GM18526 (cell line): ENCODE data around the gene SPOCD1.

ENCODE experiments used
- POLR2A ChIP-seq: IDR thresholded peaks from 3 replicates; pipeline ENCODE4 v1.6.1; 2011; ENCODE audit not compliant: insufficient read length; ENCODE audit errors: extremely low read depth

Gene SPOCD1

DNA sequence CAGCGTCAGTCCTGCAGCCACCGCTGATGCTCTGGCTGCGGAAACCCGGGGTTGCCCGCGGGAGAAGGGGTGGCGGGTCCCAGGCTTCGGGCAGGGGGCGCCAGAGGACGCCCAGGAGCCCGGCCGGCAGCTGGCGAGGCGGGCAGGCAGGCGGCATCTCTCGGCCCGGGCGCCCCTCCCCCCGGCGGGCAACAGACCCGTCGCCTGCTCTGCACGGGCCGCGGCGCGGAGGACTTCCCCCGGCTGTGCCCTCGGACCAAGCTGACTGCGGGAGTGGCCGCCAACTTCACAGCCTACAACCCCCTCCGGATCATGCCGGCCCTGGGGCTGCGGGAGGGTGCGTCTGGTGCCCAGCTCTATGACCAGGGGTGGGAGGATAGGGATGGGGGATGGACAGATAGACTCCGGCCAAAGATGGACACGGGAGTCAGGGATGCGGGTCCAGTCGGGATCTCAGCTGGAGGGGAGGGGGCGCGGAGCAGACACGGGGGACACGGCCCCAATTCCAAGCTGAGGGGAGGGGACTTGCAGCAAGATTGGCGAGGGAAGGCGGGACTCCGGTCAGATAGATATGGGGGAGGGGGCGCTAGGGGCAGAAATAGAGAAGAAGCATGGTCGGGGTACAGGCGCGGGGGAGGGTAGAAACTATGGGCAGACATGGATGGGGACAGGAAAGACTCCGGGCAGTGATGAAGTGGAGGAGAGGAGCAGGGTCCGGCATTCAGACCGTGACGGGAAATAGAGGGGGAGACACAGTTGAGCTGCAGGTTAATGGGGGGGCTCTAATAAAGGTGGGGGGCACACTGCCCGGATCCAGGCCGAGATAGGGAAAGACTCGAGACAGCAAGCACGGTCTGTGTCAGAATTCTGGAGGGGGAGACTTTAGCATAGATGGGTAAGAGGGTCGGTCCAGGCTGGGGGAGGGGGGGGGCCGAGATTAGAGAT lies 52.8 kb downstream of the SPOCD1 start:
- no peak for TF ChIP-seq POLR2A

DNA sequence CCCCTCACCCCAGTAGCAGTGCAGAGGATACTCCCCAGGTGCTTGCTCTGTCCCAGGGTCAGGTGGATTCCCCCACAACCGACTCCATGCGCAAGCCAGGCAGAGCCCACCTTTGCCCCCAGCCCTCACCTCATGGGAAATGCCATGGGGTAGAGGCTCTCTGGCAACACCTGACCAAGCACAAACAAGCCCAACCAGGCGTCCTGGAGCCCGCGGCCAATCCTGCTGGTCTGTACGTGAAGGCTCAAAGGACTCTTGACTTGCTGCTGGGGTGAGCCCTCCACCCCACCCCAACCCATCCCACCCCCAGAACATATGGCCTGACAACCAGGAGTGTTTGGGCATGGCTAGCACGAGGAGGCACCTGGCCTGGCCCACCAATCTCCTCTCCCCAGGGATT lies 53.5 kb downstream of the SPOCD1 start:
- TF ChIP-seq POLR2A, result no peak

DNA sequence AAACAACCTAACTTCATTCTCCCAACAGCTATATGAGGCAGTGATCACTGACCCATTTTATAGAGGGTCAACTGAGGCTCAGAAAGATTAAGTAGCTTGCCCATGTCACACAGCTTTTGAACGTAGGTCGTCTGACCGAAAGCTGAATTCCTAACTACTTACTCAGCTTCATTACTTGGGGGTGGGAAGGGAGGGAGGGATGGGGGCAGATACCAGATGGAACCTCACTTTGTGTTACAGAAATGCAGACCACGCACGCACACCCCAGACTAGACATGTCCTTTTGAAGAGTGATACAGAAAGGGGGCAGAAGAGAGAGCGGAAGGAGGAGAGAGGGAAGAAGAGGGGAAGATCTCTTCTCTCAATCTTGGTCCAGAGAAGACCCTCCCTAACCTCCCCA lies 53.9 kb downstream of the SPOCD1 start:
- TF ChIP-seq POLR2A, result no peak

- TF ChIP-seq POLR2A, result no peak
Observed at GRCh38 chr1:31760471-31761470, 55.1 kb downstream of the SPOCD1 start.

DNA sequence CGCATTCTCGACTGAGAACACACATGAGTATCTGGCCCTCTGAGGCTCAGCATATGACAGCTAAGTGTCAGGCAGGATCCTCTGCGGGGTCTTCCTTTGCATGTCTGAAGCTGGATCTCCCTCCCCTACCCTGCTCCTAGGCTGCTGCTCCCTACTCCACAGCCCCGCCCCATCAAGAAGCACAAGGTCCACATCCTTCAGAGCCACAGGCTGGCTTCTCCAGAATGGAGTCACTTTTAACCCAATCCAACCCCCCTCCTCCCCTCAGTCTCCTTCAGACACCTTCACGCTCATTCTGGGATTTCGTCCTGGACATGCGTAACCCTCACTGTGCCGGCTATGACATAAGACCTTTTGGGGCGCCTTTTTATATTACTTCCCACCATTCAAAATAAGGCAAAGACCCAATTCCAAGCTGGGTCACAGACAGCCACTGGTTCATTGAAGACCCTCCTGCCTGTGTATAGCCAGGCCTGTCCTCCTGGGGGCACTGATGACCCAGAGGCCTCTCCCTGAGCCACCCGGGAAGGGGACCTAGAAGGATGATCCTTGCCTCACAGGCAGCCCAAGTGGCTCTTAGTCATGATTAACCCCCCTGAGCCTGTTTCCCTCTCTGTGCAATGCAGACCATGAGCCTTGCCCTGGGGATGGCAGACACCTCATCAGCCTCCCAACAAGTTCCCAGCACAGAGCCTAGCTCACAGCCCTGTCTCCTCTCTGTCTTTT lies 56.4 kb downstream of the SPOCD1 start:
- TF ChIP-seq POLR2A, result no peak

DNA sequence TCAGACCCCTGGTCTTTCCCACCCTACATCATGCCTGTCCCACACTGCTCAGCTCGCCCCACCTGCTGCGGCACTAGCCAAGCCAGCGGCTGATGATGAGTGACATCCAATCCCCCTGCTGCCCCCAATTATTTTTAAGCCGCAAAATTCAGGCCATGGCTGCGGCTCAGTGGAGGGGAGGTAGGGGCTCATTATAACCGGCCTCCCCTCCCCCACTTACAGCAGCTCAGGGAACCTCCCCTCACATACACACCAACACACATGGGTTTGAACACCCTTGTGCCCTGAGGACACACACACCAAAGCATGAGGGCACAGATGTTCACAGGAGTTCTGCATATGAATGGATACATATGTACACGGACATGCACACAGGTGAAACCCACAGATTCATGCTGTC lies 57.0 kb downstream of the SPOCD1 start:
- no peak for TF ChIP-seq POLR2A

DNA sequence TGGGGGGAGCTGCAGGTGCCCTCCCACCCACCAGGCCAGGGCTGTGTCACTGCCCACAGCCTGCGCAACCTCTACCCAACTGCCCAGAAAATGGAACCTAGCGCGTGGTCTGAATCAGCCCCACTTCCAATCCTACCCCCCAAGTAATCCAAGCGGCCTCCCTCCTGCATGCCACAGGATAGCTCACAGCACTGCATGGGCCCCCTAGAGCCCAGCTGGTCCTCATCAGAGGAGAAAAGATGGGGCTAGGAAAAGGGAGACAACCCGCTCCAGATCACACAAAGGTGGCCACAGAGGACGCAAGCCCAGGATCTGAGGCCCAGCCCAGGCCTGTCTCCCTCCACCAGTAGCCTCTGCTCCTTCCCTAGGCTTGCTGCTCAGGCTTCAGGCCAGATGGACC lies 57.8 kb downstream of the SPOCD1 start:
- TF ChIP-seq POLR2A, result no peak

GRCh38 chr1:31757204-31757679 lies 58.6 kb downstream of the SPOCD1 start:
- TF ChIP-seq POLR2A, result no peak

DNA sequence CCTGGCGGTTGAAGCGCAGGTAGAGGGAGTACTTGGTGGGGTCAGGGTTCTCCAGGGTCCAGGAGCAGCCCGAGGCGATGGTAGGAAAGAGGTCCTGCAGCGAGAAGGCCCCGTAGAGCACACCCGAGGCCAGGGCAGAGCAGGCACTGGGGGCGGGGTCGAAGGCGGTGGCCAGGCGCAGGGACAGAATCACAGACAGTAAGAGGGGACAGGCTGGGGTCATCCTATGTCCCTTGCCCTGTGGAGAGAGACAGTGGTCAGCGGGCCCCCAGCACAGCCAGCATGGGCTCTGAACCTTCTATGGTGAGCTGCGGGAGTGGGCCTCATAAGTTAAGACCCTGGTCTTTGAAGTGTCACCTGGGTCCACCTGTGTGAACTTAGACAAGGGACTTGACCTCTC lies 59.2 kb downstream of the SPOCD1 start:
- no peak for TF ChIP-seq POLR2A

DNA sequence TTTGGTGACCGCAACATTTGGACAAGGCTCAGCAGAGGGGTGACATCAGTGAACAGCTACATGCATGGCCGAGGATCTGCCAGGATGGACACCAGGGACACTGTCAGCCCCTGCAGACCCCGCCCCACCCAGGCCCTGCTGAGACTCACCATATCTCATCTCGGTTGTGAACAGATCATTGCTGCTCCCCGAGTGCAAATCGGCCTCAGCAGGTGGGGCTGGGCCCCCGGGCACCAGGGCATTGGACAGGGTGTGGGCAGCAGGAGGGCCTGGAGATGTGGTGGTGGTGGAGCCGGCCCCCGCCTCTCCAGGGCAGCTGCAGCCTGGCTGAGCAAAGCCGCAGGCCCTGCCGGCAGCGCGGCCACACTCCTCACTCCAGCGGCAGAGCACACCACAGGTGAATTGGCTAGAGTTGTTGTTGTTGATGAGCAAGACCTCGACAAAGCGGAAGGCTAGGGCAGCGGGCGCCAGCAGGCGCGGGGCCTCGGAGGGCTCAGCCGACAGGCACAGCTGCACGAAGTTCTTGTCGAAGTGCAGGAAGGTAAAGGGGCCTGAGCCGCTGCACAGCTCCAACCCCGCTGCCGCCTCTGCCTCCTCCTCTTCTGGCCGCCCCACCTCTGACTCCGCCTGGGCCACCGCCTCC lies 59.9 kb downstream of the SPOCD1 start:
- TF ChIP-seq POLR2A, result no peak

GRCh38 chr1:31755197-31755611 lies 60.6 kb downstream of the SPOCD1 start:
- no peak for TF ChIP-seq POLR2A

- TF ChIP-seq POLR2A, result no peak
Observed at GRCh38 chr1:31754397-31754796, 61.4 kb downstream of the SPOCD1 start.

GRCh38 chr1:31753707-31754349 lies 62.0 kb downstream of the SPOCD1 start:
- no peak for TF ChIP-seq POLR2A

DNA sequence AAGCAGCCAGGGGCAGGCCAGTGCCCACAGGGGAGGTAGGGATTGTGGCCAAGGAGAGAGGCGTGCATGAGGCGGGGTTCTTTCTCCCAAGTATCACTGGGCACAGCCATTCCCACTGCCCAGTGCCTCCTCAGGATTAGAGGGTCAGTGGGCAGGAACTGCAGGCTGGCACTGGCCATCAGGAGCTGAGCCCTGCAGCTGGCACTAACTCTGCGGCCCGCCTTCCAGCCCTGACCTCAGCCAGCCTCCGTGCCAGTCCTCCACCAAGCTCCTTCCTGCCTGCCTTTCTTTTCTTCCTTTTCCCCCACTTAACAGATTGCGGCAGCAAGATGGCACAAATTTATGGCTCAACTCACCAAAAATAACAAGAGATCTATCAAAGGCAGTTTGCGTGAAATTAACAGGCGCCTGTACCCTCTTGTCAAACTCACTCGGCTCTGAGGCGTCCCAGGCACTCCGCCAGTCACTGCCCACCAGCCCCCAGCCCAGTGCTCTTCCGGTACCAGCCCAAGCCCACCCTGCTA lies 62.8 kb downstream of the SPOCD1 start:
- TF ChIP-seq POLR2A, result no peak
